Caki2 (cell line): ENCODE data around the gene CNNM4. TPM values are rescaled to one million over a fixed set of nuclear protein-coding genes. Genes with fewer than 3 reads are reported as not detected.
"Not testable (repeated sequence)": the region's sequence is repeated elsewhere in the genome, so short reads cannot be mapped to it uniquely, and the experiment has no call there.

Source experiments
- DNase-seq: peaks from one replicate; pipeline ENCODE4 v3.0.0-alpha.2; 2015; ENCODE audit warnings: low read depth
- in situ Hi-C: cut with HindIII; loops from 2 replicates; pipeline ENCODE4 v1.10.0; 2016; ENCODE audit warnings: low sequenced_read_pairs, low pct_unique_long_range_greater_than_20kb, mixed read lengths
- total RNA-seq: library from RNA; depleted of rRNA; stranded (reverse); fragments of >200 nt; shearing (Covaris generic); gene quantifications from 2 replicates; pipeline ENCODE4 v1.2.3, GENCODE V29; 2014; ENCODE audit warnings: low replicate concordance

Gene CNNM4
- total RNA-seq, 1 experiment from 2014 or later, result 23.5 TPM

GRCh38 chr2:96773922-96774321, 13.2 kb downstream of the CNNM4 start:
- in situ Hi-C loops, result no loop called here
- DNase-seq, result no peak

GRCh38 chr2:96775160-96775559, 14.5 kb downstream of the CNNM4 start:
- in situ Hi-C loops, result no loop called here
- no peak for DNase-seq

DNA sequence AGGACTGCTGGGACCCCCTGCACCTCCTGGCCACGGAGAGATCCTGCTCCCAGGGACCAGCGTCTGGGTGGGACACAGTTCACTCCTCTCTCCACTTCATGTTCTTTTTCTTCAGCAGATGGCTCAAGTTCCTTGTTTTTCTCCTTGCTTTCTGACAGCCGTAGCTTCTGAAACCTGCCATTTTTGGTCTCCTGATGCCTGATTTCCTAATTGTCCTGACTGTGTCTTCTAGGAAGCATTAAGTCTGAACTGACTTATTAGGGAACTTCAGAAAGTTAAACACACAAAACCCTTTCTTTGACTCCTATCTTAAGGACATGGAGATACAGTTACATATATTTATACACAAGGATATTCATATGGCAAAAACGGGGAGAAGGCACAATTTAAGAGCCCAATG, 22.7 kb downstream of the CNNM4 start:
- in situ Hi-C loops, result no loop called here
- DNase-seq, result no peak

DNA sequence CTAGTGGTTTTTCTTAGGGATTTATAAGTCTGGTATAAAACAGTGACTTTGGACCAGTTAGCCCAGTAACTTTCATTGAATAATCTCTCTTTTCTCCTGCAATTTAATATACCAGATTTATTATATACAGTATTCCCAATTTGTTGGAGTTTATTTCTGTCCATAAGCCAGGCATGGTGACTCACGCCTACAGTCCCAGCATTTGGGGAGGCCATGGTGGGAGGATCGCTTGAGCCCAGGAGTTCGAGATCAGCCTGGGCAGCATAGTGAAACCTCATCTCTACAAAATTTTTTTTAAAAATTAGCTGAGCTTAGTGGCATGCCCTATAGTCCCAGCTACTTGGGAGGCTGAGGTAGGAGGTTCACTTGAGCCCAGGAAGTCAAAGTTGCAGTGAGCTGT, 26.7 kb downstream of the CNNM4 start:
- no peak for DNase-seq
- in situ Hi-C loops, result no loop called here

DNA sequence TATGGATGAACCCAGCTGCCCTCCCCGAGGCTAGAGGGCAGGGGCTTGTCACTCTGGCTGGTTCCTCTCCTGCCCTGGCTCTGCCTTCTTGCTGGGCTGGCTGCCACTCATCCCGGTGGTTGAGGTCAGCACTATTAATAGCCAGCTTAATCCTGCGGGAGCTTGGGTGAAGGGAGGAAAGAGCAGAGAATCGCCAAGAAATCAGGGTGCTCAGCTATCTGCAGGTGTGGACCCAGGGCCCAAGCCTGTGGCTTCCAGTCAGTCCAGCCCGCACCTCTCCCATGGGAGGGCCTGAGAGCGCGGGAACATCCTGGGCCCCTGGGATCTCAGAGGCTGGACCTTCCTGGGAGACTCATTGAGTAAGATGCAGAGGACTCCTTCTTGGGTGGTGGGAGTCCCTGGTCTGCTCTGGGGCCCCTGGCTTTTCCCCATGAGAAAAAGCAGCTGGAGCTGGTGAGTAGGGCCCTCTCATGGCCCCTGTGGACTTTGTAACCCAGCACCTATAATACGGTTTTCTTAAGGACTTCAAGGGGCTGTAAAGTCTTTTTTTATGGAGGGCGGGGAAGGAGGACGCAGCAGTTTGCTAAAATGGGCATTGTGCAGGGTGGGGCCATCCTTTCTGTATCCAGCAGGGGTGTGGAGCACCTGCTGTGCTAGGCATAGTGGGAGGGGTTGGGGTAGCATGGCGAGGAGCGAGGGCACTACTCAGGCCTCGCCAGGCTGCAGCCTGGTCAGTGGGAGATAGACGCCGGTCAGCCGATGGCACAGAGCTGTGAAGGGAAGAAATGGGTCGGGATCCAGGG, 27.9 kb downstream of the CNNM4 start:
- in situ Hi-C loops, result no loop called here
- peak; percentile 35 for DNase-seq

DNA sequence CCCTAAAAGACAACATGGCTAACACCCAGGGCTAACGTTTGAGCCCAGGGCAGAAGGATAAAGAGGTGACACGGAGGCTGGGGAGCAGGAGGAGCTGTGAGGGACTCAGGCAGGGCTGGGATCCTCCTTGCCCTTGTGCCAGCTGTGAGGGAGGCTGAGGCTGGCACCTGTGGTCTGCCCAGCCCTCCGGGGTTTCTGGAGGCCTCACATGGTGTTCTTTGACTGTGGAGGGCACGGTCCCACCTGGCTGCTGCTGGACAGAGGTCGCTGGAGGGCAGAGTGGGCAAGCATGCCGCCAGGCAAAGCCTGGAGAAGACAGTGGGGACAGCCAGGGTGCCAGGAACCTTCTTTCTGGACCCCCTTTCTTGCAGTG, 28.5 kb downstream of the CNNM4 start:
- DNase-seq, result no peak
- in situ Hi-C loops, result no loop called here

GRCh38 chr2:96792772-96793749, 32.4 kb downstream of the CNNM4 start:
- in situ Hi-C loops, result no loop called here
- DNase-seq, result no peak

GRCh38 chr2:96795076-96795475, 34.4 kb downstream of the CNNM4 start:
- in situ Hi-C loops, result no loop called here
- no peak for DNase-seq

DNA sequence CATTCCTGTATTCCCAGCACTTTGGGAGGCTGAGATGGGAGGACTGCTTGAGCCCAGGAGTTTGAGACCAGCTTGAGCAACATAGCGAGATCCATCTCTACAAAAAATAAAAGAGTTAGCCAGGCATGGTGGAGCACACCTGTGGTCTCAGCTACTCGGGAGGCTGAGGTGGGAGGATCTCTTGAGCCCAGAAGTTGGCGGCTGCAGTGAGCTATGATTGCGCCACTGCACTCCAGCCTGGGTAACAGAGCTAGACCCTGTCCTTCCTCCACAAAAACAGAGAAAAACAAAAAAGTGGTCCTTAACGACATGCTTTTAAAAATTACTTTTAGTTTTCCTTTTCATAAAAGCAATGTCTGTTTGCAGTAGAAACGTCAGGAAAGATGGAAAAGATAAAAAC, 35.8 kb downstream of the CNNM4 start:
- DNase-seq, in situ Hi-C loops: not testable (repeated sequence)

GRCh38 chr2:96797066-96797625, 36.4 kb downstream of the CNNM4 start:
- in situ Hi-C loops, result no loop called here
- no peak for DNase-seq

- no peak for DNase-seq
- in situ Hi-C loops, result no loop called here
Measured at GRCh38 chr2:96798733-96799622, 38.3 kb downstream of the CNNM4 start.

GRCh38 chr2:96799623-96799935, 38.9 kb downstream of the CNNM4 start:
- DNase-seq, result no peak
- in situ Hi-C loops, result no loop called here

DNA sequence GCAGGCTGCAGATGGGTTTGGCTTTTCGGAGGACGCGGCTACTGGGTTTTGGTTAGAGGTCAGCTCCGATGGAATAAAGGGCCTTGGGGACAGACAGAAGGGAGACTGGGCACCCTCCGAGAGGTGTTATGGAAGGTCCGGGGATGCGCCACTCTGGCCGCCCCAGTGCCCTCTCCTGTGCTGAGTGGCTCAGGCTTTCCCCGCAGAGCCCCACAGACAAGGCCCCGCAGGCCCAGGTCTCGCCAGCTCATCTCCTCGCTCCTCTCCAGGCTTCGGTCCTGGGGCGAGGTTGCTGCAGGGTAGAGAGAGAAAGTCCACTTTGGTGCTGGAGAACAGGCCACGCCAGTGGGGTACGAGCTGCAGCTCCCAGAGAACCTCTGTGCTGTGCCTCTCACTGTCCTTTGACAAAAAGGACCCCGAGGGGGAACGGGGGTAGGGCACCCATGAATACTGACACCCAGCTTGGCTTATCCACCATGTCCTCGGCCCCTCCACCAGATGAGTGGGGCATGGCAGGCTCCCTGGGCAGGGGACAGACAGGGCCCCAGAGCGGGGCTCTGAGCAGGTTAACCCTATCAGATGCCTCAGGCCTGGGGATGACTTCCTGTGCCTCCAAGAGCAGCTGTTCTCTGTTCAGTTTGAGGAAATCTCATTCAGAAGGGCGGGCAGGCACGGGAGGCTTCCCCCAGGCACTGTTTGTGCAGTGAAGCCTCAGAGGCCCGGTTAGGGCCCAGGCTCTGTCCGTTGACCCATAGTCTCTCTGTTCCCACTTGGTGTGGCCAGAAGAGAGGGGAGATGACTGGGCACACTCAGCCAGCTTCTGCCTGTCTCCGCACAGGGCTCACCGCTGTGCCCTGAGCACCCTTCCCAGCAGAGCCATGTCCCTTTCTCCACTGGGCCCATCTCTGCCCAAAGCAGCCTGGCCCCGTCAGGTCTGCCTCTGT, 39.6 kb downstream of the CNNM4 start:
- DNase-seq, result no peak
- in situ Hi-C loops, result no loop called here

GRCh38 chr2:96801005-96801785, 40.5 kb downstream of the CNNM4 start:
- in situ Hi-C loops, result no loop called here
- peak; percentile 75 for DNase-seq

DNA sequence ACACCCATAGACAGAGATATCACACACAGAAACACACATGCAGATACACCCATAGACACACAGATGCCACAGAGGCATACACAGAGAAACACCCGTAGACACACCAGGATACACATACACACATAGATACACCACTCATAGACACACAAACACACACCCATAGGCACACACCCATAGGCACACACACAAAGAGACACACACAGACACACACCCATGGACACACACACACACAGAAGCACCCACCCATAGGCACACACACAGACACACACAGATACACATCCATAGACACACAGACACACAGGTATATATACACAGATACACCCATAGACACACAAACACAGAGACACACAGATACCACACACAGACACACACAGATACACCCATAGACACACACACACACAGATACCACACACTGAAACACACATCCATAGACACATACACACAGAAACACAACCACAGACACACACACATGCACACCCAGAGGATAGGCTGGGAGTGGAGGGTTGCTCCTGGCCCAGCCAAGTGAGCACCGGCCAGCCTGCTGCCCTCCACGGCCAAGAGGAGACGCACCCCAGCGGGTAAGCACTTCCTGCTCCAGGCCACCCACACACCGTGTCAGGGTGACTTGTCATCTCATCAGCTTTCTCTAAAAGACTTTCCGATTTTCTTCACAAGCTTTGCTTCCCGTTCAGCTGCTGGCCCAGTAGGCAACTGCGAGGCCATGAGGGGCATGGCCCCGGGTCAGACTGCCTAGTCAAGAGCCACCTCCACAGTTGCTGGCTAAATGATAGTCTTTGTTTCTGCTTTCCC, 41.3 kb downstream of the CNNM4 start:
- in situ Hi-C loops, result no loop called here
- DNase-seq, result no peak

DNA sequence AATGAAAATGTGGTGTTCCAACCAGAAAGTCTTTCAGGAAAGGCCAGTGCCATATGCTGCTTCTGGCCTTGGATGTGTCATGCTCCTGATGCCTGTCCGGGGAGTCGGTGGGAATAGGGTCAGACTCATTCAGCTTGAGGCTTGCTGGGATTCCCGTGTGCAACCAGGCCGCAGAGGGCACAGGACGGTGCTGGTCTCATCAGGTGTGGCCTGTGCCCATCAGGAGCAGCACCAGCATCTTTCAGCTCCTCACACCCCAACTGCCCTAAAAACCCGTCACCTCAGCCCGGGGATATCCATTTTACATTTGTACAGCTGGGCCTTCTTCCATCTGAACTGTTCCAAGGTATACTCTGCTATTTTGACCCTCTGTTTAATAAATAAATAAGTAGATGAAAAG, 42.0 kb downstream of the CNNM4 start:
- in situ Hi-C loops, result no loop called here
- no peak for DNase-seq
